ENCODE results near the gene KCNMB4. TPM values are rescaled to one million over a fixed set of nuclear protein-coding genes. Genes with fewer than 3 reads are reported as not detected.

KCNMB4 gene
- total and polyA plus RNA-seq, 5 donors from 2014 or later = 0.06 to 1.8 (median 0.62) TPM

- H3K9me3 Mint-ChIP-seq = peaks cover 0 to 23% (median 16%) of the 10 kb centered on the region in 7 donors
- Histone ChIP-seq H3K4me1 (ENCODE audit: control insufficient read depth, insufficient read depth, low read length, poor library complexity, severe bottlenecking) (no peaks in the 10 kb centered on the region), H3K4me3 (ENCODE audit: low read depth, low read length) (no peak overlapping the region), H3K27ac (ENCODE audit: insufficient read depth, low read length, poor library complexity, severe bottlenecking) (no peak overlapping the region), H3K27me3 (ENCODE audit: control insufficient read depth, insufficient read depth, low read length) (no peaks in the 10 kb centered on the region), H3K9me3 (ENCODE audit: control insufficient read depth in 2 of 2, low read length in 2 of 2) (peaks cover 0 to 7% of the 10 kb centered on the region in 2 experiments), H3K36me3 (ENCODE audit: control insufficient read depth, insufficient read depth, low read length) (no peaks in the 10 kb centered on the region)
- no peak overlapping the region for H3K27ac Mint-ChIP-seq
- no peaks in the 10 kb centered on the region for H3K27me3 Mint-ChIP-seq
- H3K4me1 Mint-ChIP-seq = no peaks in the 10 kb centered on the region
- no peak overlapping the region for H3K4me3 Mint-ChIP-seq
- ATAC-seq (ENCODE audit: low read depth in 2 of 2) (no peak), DNase-seq (no peak)
- H3K36me3 Mint-ChIP-seq = no peaks in the 10 kb centered on the region
Observed at GRCh38 chr12:70448371-70448770, 82.3 kb downstream of the KCNMB4 start.

DNA sequence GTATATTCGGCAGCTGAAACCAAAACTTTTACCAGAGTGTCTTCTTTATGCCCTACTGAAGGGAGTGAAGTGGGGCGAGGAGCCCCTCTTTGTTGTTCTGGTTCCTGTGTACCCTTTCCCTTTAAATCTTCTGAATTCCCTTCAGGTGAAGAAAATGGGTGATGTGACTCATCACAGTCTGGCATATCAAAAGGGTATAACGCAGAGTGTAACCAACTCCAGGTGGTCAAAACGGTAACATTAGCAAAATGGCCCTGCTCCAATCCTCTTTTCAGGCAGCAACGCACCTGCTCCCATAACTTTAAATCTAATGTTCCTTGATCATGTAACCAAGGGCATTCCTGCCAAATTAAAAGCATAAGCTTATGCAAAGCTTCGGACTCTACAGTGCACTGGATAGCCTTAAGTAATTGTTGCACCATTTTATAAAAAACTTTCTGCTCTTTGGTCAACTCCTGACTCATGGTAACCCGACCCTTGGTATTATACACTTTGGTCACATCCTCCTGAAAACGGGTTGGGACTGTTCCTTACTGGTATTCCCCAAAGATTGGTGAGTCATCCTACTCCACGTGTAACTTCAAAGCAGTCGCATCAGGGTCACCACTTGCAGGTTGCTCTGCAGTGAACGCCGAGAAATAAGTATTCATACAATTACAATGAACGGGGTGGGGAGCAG is 83.1 kb downstream of the KCNMB4 start:
- Histone ChIP-seq H3K4me3 (ENCODE audit: low read depth, low read length) (no peak overlapping the region), H3K27me3 (ENCODE audit: control insufficient read depth, insufficient read depth, low read length) (no peaks in the 10 kb centered on the region), H3K36me3 (ENCODE audit: control insufficient read depth, insufficient read depth, low read length) (no peaks in the 10 kb centered on the region), H3K9me3 (ENCODE audit: control insufficient read depth in 2 of 2, low read length in 2 of 2) (peaks cover 0 to 7% of the 10 kb centered on the region in 2 experiments), H3K27ac (ENCODE audit: insufficient read depth, low read length, poor library complexity, severe bottlenecking) (no peak overlapping the region), H3K4me1 (ENCODE audit: control insufficient read depth, insufficient read depth, low read length, poor library complexity, severe bottlenecking) (no peaks in the 10 kb centered on the region)
- Mint-ChIP-seq H3K27ac (no peak overlapping the region), H3K9me3 (peaks cover 0 to 23% (median 18%) of the 10 kb centered on the region in 7 donors), H3K27me3 (no peaks in the 10 kb centered on the region), H3K36me3 (no peaks in the 10 kb centered on the region), H3K4me3 (no peak overlapping the region), H3K4me1 (no peaks in the 10 kb centered on the region)
- DNase-seq (no peak), ATAC-seq (ENCODE audit: low read depth in 2 of 2) (no peak)

DNA sequence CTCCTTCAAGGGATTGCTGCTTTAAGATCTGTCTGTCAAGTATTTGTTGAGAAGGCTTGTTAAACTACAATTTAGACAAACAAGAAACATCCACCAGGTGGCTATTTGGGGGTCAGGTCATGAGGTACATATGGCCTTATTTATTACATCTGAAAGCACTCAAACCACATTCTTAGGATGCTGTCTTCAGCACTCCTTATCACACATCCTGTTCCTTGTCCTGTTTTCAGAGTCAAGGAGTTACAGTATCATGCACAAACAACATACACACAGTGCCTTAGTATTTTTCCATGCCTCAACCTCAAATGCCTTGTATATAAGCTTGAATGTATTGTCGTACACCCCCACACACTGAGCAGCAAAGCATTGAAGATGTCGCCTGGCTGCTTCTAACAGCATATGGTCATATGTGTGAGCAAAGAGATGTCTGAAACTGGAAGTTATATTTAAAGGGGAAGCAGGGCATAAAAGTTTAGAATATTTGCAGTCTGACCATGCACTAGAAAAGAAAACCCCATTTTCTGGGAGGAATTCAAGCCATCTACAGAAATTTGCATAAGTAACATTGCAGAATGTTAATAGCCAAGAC is 83.8 kb downstream of the KCNMB4 start:
- Histone ChIP-seq H3K4me1 (ENCODE audit: control insufficient read depth, insufficient read depth, low read length, poor library complexity, severe bottlenecking) (no peaks in the 10 kb centered on the region), H3K36me3 (ENCODE audit: control insufficient read depth, insufficient read depth, low read length) (no peaks in the 10 kb centered on the region), H3K27me3 (ENCODE audit: control insufficient read depth, insufficient read depth, low read length) (no peaks in the 10 kb centered on the region), H3K27ac (ENCODE audit: insufficient read depth, low read length, poor library complexity, severe bottlenecking) (no peak overlapping the region), H3K9me3 (ENCODE audit: control insufficient read depth in 2 of 2, low read length in 2 of 2) (peaks cover 0 to 7% of the 10 kb centered on the region in 2 experiments), H3K4me3 (ENCODE audit: low read depth, low read length) (no peak overlapping the region)
- ATAC-seq (ENCODE audit: low read depth in 2 of 2) = no peak
- H3K4me3 Mint-ChIP-seq = no peak overlapping the region
- H3K4me1 Mint-ChIP-seq = no peaks in the 10 kb centered on the region
- H3K36me3 Mint-ChIP-seq = no peaks in the 10 kb centered on the region
- DNase-seq = no peak
- H3K27ac Mint-ChIP-seq = no peak overlapping the region
- H3K9me3 Mint-ChIP-seq = peaks cover 0 to 23% (median 18%) of the 10 kb centered on the region in 7 donors
- no peaks in the 10 kb centered on the region for H3K27me3 Mint-ChIP-seq

- Histone ChIP-seq H3K36me3 (ENCODE audit: control insufficient read depth, insufficient read depth, low read length) (no peaks in the 10 kb centered on the region), H3K9me3 (ENCODE audit: control insufficient read depth in 2 of 2, low read length in 2 of 2) (peaks cover 0 to 7% of the 10 kb centered on the region in 2 experiments), H3K4me3 (ENCODE audit: low read depth, low read length) (no peak overlapping the region), H3K4me1 (ENCODE audit: control insufficient read depth, insufficient read depth, low read length, poor library complexity, severe bottlenecking) (no peaks in the 10 kb centered on the region), H3K27me3 (ENCODE audit: control insufficient read depth, insufficient read depth, low read length) (no peaks in the 10 kb centered on the region), H3K27ac (ENCODE audit: insufficient read depth, low read length, poor library complexity, severe bottlenecking) (no peak overlapping the region)
- Mint-ChIP-seq H3K27ac (no peak overlapping the region), H3K36me3 (no peaks in the 10 kb centered on the region), H3K27me3 (no peaks in the 10 kb centered on the region), H3K9me3 (peaks cover 0 to 25% (median 22%) of the 10 kb centered on the region in 7 donors), H3K4me1 (no peaks in the 10 kb centered on the region), H3K4me3 (no peak overlapping the region)
- no peak for DNase-seq
- ATAC-seq (ENCODE audit: low read depth in 2 of 2) = no peak
Observed at GRCh38 chr12:70451528-70451927, 85.4 kb downstream of the KCNMB4 start.

- H3K36me3 ChIP-seq (ENCODE audit: control insufficient read depth, insufficient read depth, low read length) = no peaks in the 10 kb centered on the region
- ATAC-seq (ENCODE audit: low read depth in 2 of 2) (no peak), DNase-seq (no peak)
- no peaks in the 10 kb centered on the region for H3K27me3 ChIP-seq (ENCODE audit: control insufficient read depth, insufficient read depth, low read length)
- Mint-ChIP-seq H3K9me3 (peaks cover 0 to 17% (median 6%) of the 10 kb centered on the region in 7 donors), H3K27me3 (no peaks in the 10 kb centered on the region), H3K4me3 (no peak overlapping the region), H3K36me3 (peaks cover 3% of the 10 kb centered on the region), H3K27ac (no peak overlapping the region), H3K4me1 (no peaks in the 10 kb centered on the region)
- no peak overlapping the region for H3K27ac ChIP-seq (ENCODE audit: insufficient read depth, low read length, poor library complexity, severe bottlenecking)
- H3K9me3 ChIP-seq (ENCODE audit: control insufficient read depth in 2 of 2, low read length in 2 of 2) = no peaks in the 10 kb centered on the region
- no peak overlapping the region for H3K4me3 ChIP-seq (ENCODE audit: low read depth, low read length)
- no peaks in the 10 kb centered on the region for H3K4me1 ChIP-seq (ENCODE audit: control insufficient read depth, insufficient read depth, low read length, poor library complexity, severe bottlenecking)
Observed at GRCh38 chr12:70456953-70457352, 90.9 kb downstream of the KCNMB4 start.

DNA sequence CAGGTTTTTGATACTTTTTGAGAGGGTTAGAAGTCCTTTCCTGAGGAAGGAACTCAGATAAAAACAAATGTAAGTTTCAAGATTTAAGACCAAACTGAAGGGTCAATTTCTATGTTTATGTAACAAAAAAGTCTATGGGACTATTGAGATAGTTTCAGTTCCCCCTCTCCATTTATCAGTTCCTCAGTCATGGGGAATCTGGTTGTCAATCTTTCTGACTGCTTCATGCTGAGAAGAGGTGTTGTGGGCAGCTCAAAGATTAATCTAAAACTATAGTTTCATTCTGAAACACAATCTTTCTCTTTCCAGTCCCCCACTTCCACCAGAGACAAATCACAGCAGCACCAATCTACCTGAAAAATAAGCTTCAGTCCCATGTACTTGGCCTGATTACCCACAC is 93.7 kb downstream of the KCNMB4 start:
- ATAC-seq (ENCODE audit: low read depth in 2 of 2) = no peak
- Mint-ChIP-seq H3K4me1 (no peaks in the 10 kb centered on the region), H3K4me3 (no peak overlapping the region), H3K27ac (no peak overlapping the region), H3K27me3 (no peaks in the 10 kb centered on the region), H3K9me3 (peaks cover 0 to 21% (median 10%) of the 10 kb centered on the region in 7 donors), H3K36me3 (peaks cover 3% of the 10 kb centered on the region)
- no peaks in the 10 kb centered on the region for H3K4me1 ChIP-seq (ENCODE audit: control insufficient read depth, insufficient read depth, low read length, poor library complexity, severe bottlenecking)
- peaks cover 0 to 9% of the 10 kb centered on the region in 2 experiments for H3K9me3 ChIP-seq (ENCODE audit: control insufficient read depth in 2 of 2, low read length in 2 of 2)
- DNase-seq = no peak
- H3K27ac ChIP-seq (ENCODE audit: insufficient read depth, low read length, poor library complexity, severe bottlenecking) = no peak overlapping the region
- H3K4me3 ChIP-seq (ENCODE audit: low read depth, low read length) = no peak overlapping the region
- no peaks in the 10 kb centered on the region for H3K36me3 ChIP-seq (ENCODE audit: control insufficient read depth, insufficient read depth, low read length)
- H3K27me3 ChIP-seq (ENCODE audit: control insufficient read depth, insufficient read depth, low read length) = no peaks in the 10 kb centered on the region

DNA sequence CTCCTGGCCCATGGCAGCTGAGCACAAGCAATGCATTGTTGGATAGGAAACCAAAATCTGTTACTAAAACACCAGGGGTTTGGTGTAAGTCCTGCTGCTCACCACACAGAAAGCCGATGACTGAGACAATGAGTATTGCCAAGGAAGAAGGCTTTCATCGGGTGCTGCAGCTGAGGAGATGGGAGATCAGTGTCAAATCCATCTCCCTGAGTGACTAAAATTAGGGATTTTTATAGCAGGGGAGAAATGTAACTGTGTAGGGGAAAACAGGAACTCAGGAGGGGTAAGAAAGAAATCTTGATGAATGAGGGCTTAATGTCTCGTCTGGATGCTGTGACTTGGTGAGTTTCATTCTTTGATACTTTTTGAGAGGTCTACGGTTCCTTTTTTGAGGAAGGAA is 97.9 kb downstream of the KCNMB4 start:
- ATAC-seq (ENCODE audit: low read depth in 2 of 2) (no peak), DNase-seq (no peak)
- H3K4me3 Mint-ChIP-seq = no peak overlapping the region
- Histone ChIP-seq H3K4me1 (ENCODE audit: control insufficient read depth, insufficient read depth, low read length, poor library complexity, severe bottlenecking) (no peaks in the 10 kb centered on the region), H3K27me3 (ENCODE audit: control insufficient read depth, insufficient read depth, low read length) (no peaks in the 10 kb centered on the region), H3K36me3 (ENCODE audit: control insufficient read depth, insufficient read depth, low read length) (no peaks in the 10 kb centered on the region), H3K9me3 (ENCODE audit: control insufficient read depth in 2 of 2, low read length in 2 of 2) (peaks cover 0 to 9% of the 10 kb centered on the region in 2 experiments), H3K27ac (ENCODE audit: insufficient read depth, low read length, poor library complexity, severe bottlenecking) (no peak overlapping the region), H3K4me3 (ENCODE audit: low read depth, low read length) (no peak overlapping the region)
- H3K27ac Mint-ChIP-seq = no peak overlapping the region
- no peaks in the 10 kb centered on the region for H3K4me1 Mint-ChIP-seq
- peaks cover 3% of the 10 kb centered on the region for H3K36me3 Mint-ChIP-seq
- peaks cover 0 to 21% (median 6%) of the 10 kb centered on the region in 7 donors for H3K9me3 Mint-ChIP-seq
- no peaks in the 10 kb centered on the region for H3K27me3 Mint-ChIP-seq

DNA sequence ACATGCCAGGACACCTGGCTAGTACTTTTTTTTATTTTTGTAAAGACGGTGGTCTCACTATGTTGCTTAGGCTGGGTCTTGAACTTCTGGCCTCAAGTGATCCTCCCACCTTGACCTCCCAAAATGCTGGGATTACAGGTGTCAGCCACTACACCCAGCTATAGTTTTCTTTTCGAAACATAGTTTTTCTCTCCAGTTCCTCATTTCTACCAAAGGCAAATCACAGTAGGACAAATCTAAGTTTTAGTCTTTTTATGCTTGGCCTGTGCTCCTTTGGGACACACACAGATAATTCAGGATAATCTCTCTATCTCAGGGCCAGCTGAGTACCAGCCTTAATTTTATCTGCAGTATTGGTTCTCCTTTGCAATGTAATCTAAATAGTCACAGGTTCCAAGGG is 100.7 kb downstream of the KCNMB4 start:
- Mint-ChIP-seq H3K4me1 (no peaks in the 10 kb centered on the region), H3K36me3 (no peaks in the 10 kb centered on the region), H3K4me3 (no peak overlapping the region), H3K27ac (no peak overlapping the region), H3K9me3 (peaks cover 0 to 9% (median 4%) of the 10 kb centered on the region in 7 donors), H3K27me3 (no peaks in the 10 kb centered on the region)
- Histone ChIP-seq H3K4me3 (ENCODE audit: low read depth, low read length) (no peak overlapping the region), H3K36me3 (ENCODE audit: control insufficient read depth, insufficient read depth, low read length) (no peaks in the 10 kb centered on the region), H3K27ac (ENCODE audit: insufficient read depth, low read length, poor library complexity, severe bottlenecking) (no peak overlapping the region), H3K4me1 (ENCODE audit: control insufficient read depth, insufficient read depth, low read length, poor library complexity, severe bottlenecking) (no peaks in the 10 kb centered on the region), H3K27me3 (ENCODE audit: control insufficient read depth, insufficient read depth, low read length) (no peaks in the 10 kb centered on the region), H3K9me3 (ENCODE audit: control insufficient read depth in 2 of 2, low read length in 2 of 2) (peaks cover 0 to 9% of the 10 kb centered on the region in 2 experiments)
- no peak for ATAC-seq (ENCODE audit: low read depth in 2 of 2)
- DNase-seq = no peak
